HG02759 (cell line): ENCODE measurements around the gene ZNF69.

ENCODE experiments used
- ATAC-seq: cut with Tn5 transposase; IDR thresholded peaks from one replicate; pipeline ENCODE4 v1.9.1; 2021; ENCODE audit warnings: mild to moderate bottlenecking, moderate library complexity; ENCODE audit not compliant: unreplicated experiment

Gene ZNF69

DNA sequence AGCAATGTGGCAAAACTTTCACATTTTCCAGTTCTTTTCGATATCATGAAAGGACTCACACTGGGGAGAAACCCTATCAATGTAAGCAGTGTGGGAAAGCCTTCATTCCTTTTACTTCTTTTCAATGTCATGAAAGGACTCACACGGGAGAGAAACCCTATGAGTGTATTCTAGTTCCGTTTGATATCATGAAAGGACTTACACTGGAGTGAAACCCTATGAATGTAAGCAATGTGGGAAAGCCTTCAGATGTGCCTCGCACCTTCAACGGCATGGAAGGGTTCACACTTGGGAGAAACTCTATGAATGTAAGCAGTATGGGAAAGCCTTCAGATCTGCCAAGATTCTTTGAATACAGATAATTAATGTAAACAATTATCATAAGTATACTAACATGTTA is 62.7 kb downstream of the ZNF69 start:
- ATAC-seq, result no peak
